NCI-H2227 treated with DMSO at 0.1 percent for 48 hours (cell line): ENCODE results near the gene FOXJ3.
A peak's percentile ranks its signal among the peaks of the same experiment; 100 is the strongest.

Experiments used
- DNase-seq: peaks from one replicate; lab custom pipeline; 2025; lab: John Stamatoyannopoulos, UW

The FOXJ3 gene

DNA sequence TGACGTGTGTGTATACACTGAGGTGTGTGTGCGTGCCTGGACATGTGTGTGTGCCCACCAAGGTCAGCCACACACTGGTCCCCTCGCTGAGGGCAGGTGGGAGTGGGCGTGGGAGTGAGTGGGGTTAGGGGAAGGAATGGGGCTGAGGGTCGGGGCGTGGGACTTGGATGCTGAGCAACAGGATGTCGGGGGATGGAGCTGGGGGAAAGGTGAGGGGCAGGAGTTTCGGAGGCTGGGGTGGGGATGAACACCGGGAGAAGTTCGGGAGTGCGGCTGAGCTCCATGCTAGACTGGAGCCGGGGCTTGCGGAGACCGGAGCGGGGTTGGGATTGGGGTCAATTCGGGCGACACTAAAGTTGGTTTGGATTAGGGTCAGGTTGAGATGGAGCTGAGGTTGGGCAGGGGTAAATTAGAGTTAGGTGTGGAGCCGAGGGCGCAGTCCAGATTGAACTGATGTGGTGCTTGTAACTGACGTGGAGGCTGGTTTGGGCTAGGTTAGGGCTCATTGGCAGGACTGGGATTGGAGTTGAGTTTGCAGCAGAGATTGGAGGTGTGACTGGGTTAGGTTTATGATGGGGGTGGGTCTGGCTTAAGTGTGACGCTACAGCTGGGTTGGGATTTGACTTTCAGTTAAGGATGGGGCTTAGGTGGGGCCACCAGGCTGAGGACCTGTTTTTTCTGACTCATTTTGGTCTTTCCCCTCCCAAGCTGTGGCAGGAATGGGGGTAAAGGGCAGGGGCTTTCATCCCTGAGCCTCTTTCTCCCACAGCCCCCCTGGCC, 167.2 kb downstream of the FOXJ3 start:
- DNase-seq = no peak

DNA sequence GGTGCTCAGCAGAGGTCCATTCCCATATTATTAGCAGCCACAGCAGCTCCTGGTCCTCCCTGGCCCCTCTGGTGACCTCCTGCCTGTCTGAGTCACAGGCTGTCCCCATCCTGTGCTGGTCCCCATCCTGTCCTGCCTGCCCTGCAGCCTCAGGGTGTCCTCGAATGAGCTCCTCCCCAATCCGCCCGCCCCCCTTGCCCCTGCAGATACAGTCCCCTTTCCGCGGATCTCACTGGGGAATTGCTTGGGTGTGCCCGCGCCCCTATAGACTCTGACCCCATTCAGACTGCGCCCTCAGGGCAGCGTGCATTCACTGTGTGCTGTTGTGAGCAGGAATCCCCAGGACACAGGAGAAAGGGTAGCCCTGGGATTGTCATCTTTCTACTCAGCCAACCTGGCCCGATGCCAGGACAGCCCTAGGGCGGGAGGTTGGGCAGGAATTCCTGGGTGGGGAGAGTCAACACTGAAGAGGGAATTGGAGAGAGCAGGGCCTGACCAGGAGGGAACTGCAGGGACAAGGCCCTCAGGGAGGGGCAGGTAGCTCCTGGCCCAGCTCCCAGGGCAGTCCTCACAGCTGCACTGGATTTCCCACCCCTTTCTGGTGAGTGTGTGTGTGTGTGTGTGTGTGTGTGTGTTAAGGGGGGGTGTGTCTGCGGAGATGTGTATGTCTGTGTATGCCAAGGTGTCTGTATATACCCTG, 169.4 kb downstream of the FOXJ3 start:
- DNase-seq = peak; percentile 32

DNA sequence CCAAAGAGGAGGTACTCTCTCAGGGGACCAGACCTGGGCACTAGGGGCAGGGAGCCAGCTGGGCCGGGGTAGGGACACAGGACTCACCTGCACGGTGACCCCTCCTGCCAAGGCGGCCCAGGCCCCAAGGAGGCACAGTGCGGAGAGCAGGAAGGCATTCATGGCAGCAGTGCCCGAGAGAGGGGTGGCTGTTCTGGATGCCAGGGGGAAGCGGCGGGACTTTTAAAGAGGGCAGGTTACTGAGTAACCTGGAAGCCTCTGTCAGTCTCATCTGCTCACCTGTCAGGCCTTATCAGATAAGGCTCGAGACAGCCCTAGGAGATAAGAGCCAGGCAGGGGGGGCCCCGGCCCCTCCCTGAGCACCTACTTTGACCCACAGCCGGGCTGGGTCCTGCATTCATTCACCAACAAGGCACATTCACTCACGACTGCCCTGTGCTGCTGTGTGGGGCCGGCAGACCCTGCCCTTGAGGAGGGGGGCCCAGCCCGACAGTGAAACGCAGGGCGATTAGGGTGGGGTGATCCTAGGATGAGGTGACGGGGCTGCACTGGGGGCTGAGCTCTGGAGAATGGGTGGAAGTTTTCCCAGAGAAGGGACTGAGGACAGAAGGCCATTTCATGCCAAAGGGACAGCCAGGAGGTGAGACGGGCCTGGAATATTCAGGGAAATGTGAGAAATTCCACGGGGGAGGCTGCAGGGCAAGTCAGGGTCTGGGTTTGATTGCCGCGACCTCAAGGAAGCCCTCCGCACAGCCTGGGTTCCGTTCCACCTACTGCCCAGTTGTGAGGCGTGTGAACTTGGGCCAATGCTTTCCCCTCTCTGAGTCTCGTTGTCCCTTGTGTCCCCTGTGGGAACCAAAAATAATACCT, 170.2 kb downstream of the FOXJ3 start, which contains the start of gene GUCA2A:
Gene GUCA2A, minus strand, starts transcription at position 195 of the 870 bp plus-strand sequence. Its CDS starts 33 bp downstream, at position 162.
- DNase-seq = no peak

DNA sequence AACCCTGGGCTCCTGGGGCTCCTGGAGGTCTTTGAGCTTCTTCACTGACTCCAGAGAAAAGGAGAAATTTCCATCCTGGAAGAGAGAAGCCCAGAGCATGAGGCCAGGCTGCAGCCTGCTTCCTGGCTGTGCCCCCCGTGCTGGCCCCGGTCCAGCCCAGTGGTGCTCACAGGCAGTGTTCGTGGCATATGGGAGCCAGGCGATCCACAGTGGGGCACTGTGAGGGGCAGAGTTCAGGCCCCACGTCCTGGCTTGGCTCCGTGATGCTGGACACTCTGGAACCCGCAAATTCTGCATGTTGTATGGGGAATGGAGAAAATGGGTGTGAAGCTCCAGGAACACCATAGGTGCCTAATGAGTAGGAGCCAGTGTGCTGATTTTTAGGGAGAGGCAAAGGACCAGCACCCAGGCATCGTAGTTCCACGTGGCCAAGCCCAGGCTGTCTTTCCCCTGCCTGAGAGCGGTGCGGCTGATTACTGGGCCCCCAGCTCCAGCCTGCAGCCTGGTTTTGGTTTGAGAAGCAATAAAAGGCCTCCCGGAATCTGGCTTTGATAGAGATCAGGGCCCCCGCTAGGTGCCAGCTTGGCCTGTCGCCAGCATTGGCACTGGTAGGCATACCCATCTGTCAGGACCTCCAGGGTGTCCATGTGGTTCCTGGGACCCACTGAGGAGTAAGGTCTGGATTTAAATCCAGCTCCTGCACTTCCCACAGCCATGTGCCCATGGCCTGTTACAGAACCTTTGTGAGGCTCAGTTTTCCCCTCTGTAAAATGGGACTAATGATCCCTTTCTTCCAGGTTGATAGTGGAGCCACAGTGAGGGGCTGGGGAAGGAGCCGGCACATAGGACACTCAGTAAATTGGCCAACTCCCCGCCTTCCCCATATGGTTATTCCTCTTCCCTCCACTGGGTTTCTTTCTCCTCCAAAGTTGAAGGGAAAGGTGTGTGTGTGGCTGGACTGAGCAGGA, 171.2 kb downstream of the FOXJ3 start:
- DNase-seq = no peak

DNA sequence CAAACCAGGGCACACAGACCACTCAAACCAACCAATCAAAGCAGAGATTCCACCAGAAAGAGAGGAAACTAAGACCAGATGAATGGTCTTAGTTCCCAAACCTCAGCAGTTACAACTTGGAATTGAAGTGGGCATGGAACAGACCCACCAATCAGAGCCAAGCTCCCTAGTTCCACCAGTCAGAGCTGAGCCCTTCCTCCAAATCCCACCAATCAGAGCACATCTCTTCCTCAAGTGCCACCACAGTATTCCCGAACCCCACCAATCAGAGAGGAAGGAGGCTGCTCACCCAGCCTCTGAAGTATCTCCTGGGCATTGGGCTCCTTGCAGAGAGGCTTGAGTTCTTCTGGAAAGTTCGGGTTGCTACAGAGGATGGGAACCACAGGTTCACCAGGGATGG, 171.9 kb downstream of the FOXJ3 start:
- no peak for DNase-seq

DNA sequence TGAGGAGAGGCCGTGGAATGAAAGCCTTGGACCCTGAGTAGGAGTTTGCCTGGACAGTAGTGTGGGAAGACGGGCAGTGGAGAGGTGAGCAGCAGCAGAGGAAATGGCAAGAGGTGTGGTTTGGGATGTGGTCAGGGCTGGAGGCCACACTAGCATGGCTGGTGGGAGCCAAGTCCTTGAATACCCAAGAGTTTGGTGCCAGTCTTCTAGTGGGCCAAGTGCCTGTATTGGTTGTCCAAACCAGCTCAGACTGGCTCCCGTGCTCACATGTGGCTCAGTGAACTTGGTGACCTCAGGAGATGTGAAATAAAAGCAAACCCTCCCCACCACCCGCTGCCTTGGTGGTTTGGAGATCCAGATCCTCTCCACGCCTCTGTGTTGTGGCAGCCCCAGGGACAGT, 172.9 kb downstream of the FOXJ3 start:
- no peak for DNase-seq

DNA sequence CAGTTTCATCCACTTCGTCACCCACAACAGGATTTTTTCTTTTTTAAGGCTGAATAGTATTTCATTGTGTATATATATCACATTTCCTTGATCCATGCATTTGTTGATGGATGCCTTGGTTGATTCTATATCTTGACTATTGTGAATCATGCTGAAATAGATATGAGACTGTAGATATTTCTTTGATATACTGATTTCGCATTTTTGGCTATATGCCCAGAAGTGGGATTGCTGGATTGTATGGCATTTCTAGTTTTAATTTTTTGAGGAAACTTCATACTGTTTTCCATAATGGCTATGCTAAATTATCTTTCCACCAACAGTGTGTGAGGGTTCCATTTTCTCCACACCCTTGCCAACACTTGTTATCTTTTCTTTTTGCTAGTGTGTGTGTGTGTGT, 176.8 kb downstream of the FOXJ3 start:
- DNase-seq = no peak

DNA sequence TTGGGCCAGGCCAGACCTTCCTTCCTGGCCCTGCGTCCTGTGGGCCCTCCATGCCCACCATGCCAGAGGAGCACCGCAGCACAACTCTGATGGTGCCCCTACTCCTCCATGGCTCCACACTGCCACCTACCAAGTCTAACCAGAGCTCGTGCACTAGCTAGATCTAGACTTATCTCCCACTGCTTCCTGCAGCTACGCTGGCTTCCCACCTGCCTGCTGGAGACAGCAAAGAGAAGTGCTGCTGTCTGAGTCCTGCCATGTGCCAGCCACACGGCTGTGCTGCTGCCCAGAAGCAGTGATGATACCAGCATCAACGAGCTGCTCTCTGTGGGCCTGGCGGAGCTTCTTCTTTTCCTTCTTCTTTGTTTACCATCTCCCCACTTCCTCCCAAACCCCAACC, 177.4 kb downstream of the FOXJ3 start:
- no peak for DNase-seq

DNA sequence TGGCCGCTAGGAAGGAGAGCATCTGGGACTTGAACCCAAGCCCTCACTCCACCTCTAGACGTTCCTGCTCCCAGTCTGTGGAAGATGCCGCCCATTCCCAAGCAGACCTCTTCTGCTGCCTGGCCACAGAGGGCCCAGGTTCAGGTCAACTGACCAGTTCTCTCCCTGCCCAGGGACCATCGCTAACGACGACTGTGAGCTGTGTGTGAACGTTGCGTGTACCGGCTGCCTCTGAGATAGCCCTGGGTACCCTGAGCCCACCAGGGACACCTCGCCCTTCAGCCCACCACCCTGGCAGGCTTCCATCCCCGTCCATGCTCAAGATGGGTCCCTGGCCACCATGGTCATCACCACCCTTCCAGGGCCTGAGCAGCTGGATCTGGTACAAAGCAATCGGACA, 179.7 kb downstream of the FOXJ3 start:
- DNase-seq = no peak

DNA sequence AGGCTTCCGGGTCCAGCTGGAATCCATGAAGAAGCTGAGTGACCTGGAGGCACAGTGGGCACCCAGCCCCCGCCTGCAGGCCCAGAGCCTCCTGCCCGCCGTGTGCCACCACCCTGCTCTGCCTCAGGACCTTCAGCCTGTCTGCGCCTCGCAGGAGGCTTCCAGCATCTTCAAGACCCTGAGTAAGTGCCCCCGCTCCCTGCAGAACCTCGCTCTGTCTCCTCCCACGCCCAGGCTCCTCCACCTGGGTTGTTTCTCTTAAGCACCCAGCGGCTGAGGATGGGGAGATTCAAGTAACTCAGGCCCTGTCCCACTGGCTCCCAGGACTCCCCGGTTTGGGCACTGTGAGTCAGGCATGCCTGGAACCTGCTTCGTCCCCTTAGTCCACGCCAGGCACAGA, 180.3 kb downstream of the FOXJ3 start:
- no peak for DNase-seq

DNA sequence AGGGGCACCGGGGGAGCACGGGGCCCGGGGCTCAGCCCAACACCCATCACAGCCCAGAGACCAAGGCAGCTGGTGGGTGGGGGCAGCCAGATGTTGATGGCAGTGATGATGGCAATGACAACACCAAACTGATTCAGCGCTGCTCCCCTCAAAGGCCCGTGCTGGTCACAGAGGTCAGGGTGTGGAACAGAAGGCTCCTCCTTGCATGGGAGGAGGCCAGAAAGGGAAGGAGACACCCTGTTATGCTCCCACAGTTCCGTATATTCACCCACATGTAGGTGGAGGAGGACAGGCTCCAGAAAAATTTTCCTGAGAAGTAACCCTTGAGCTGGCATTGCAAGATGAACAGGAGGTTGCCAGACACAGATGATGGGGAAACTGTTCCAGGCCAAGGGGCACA, 181.4 kb downstream of the FOXJ3 start:
- no peak for DNase-seq

DNA sequence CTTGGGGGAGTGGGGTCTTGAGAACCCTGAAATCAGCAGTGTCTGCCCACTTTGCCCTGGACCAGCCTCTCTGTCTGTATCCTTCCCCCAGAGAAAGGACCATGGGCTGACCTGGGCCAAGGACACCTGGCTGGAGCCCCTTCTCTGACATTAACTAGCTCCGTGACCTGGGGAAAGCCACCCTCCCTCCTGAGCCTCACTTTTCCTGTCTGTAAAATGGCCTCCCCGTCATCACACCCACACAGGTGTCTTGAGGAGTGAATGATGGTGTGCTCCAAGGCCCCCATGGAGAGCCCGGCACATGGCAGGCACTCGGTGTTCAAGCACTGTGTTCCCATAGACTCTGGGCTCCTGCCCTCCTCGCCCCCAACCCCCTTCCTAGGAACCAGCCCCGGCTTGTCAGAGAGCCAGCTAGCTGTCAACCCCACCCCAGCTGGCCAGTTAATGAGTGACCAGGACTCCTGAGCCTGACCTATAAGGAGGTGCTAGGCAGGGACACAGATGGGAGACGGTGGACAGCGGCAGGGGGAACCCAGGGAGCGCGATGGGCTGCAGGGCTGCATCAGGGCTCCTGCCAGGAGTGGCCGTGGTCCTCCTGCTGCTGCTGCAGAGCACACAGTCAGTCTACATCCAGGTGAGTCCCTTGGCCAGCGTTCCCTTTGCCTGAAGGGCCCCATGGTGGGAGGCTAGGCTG, 182.0 kb downstream of the FOXJ3 start, which contains the start of gene GUCA2B:
Gene GUCA2B, plus strand, starts transcription at position 504 of the 694 bp plus-strand sequence. Its CDS starts 41 bp downstream, at position 545.
- no peak for DNase-seq

DNA sequence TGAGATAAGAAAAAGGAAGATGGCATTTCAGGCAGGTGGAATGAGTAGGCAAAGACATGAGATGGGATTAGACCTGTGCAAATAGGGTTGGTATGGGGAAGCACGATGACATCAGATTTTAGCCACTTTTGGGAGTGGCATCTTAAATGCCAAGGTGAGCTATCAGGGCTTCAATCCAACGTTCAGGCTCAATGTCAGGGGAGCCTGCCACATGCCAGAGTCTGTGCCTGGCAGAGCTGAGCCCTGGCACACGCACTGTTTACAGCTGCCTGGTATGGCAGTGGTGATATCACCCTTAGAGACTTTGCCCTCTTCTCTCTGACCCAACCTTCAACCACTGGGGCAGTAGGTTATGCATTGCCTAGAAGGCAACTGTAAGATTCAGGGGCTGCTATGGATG, 182.9 kb downstream of the FOXJ3 start:
- no peak for DNase-seq

DNA sequence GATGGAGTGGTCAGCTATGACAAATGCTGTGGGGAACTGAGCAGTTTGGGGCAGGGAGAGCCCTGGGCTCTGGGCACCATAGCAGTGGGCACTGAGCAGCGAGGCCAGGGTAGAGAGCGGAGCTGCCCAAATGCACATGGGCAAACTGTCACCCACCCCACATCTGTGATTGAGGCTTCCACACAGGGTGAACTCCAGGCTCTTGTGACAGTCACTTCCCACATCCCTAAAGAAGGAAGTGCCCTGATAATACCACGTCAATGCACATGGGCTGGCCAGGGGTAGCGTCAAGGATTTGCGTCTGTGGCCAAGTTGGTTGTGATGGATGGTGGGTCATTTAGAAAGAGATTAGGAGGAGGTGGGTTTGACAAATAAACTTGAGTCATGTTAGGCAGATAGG, 184.4 kb downstream of the FOXJ3 start:
- no peak for DNase-seq

DNA sequence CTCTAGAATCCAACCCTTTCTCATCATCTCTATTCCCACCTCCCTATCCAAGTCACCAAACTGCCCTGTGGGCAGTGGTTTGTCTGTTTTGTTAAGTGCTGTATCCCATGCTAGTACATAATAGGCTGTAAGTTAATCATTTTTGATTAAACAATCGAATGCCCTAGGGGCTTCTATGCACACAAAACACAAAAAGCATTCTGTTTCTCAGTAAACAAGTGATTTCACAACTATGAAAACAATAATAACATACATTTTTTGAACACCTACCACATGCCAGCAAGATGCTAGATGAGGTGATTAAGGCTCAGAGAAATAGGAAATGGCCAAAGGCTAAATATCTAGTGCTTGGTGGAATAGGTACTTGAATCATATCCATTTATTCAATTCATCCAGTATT, 186.9 kb downstream of the FOXJ3 start:
- DNase-seq = no peak

DNA sequence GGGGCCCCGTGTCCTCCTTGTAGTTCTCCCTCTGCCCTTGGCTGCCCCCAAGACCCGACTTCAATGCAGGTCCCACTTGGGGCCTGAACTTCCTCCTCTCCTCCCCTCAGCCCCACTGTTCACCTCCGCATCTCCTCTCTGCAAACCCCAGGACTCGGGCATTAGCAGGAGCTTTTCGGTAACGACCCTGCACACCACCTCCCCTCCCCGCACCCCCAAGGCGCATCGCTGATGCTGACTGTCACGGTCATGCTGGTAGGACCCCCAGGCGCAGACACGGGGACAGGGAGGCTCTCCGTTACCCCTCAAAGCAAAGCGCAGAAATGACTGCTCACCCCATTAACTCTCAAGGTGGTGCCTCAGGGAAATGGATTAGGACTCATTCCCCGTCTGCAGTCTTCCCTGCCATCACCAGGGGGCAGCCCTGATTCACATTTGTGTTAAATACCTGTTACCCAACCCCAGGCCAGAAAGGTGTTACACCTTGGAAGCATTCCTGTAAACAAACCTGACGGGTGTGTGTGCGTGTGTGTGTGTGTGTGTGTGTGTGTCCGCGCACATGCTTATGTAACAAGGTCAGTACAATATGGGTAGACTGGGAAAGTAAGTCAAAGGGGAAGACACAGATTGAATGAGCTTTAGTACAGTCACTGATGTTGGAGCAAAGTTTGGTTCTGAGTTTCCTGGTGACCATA, 188.3 kb downstream of the FOXJ3 start:
- peak; percentile 37 for DNase-seq

DNA sequence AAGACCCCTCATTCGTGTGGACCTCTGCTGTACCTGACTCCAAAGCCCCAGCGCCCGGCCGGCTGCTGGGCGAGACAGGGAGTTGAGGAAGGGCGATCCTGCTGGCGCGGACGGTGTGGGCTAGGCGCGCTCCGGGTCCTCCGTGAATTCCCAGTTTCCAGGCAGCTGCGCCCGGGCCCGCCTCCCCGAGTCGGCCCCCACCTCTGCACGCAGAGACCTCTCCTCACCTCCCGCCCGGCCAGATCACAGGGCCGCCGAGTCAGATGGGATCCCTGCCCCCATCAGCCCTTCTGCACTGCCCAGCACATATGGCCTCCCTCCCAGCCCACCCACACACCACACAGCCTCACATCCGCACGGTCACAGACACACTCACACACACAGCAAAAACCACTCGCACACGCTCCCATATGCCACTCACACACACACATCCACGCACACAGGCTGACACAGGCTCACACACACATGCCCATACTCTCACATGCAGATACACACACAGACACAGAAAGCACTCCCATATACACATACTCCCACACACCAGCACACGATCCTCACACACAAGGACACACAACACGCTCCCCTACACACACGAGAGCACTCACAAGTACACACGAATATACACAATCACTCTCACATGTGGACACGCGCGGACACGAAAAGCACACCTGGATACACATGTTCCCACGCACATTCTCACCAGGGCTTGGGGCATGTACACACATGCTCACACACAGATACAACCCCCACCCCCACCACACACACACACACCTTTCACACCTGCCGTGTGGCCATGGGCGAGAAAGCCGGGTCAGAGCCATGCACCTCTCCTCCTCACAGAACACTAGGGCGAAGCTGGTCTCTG, 189.0 kb downstream of the FOXJ3 start:
- DNase-seq = no peak

DNA sequence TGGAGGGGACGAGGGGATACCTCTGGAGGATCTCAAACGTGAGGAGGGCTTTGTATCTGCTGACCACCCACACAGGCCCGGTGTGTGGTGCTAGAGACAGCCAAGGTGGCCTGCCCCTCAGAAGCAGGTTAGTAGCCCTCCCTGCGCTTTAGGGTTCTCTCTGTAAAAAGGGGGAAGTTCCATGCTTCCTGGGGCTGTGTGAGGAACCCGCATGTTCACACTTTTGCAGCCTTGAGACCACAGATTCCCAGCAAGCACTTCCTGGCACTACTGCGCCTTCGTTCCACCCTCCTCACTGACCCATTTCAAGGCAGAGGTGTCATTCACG, 189.7 kb downstream of the FOXJ3 start:
- no peak for DNase-seq

DNA sequence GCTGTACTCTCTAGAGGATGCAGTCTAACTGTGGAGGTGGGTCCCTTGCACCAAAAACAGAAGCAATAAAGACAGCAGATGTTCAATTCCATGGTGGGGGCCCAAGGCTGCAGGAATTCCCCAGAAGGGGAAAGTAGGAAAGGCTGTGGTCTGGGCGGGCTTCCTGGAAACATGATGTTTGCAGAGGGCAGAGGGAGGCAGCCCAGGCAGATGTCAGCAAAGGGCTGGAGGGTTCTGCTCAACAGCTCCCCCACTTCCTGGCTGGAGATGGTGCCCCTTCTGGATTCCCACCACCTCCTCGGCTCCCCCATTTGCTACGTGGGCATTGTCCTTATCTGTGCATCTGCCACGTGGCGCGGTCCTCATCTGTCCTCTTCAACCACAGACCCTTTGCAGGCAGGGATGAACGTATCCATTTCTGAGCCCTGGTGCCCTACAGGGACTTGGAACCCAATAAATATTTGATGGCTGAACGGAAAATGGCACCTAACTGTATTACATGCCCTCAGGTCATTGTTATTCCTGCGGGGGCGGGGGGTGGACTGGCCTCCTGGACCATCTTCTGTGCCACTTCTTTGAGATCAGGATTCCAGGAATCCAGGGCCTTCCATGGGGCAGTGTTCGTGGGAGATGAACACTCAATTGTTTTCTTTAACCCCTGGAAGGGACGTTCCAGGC, 190.2 kb downstream of the FOXJ3 start:
- no peak for DNase-seq
